Natural killer cell (primary cell): ENCODE measurements around the gene VGLL4. TPM values are rescaled to one million over a fixed set of nuclear protein-coding genes. Genes with fewer than 3 reads are reported as not detected.

Experiments used
- ATAC-seq, 3 donors: fragments of 150-1000 bp in 2 of 3; fragments of 200-7000 bp in 1 of 3; cut with Tn5 transposase; 1 replicate in 1 of 3; 2 replicates in 2 of 3; pipeline ENCODE4 v1.10.0; 2021; ENCODE audit warnings: mild to moderate bottlenecking in 2 of 3, moderate library complexity in 2 of 3
- DNase-seq, 2 donors: peaks; one replicate each; pipeline versions ENCODE4 v3.0.0 to v3.0.0-alpha.2; 2013 to 2021; ENCODE audit warnings: mixed read lengths in 1 of 2
- H3K27ac ChIP-seq: one replicate; pipeline ENCODE4 v1.5.1; 2013; ENCODE audit warnings: mild to moderate bottlenecking, low read length
- H3K27me3 ChIP-seq: one replicate; pipeline ENCODE4 v1.6.1; 2013; ENCODE audit warnings: low read length; ENCODE audit not compliant: control insufficient read depth, insufficient read depth
- H3K36me3 ChIP-seq: one replicate; pipeline ENCODE4 v1.6.1; 2013; ENCODE audit warnings: low read length; ENCODE audit not compliant: control insufficient read depth, insufficient read depth
- H3K4me1 ChIP-seq: one replicate; pipeline ENCODE4 v1.6.1; 2013; ENCODE audit warnings: low read length; ENCODE audit not compliant: control insufficient read depth, insufficient read depth
- H3K4me3 ChIP-seq: one replicate; pipeline ENCODE4 v1.5.1; 2013; ENCODE audit warnings: low read length
- H3K9me3 ChIP-seq: one replicate; pipeline ENCODE4 v1.6.1; 2013; ENCODE audit warnings: low read length; ENCODE audit not compliant: control insufficient read depth, insufficient read depth
- H3K27ac Mint-ChIP-seq, 2 donors: one replicate each; pipeline ENCODE4 v1.8.0; 2022; ENCODE audit warnings: mild to moderate bottlenecking in 2 of 2, mixed read lengths in 2 of 2, moderate library complexity in 1 of 2
- H3K27me3 Mint-ChIP-seq, 2 donors: one replicate each; pipeline ENCODE4 v1.8.0; 2022; ENCODE audit warnings: low read depth in 2 of 2, mixed read lengths in 2 of 2
- H3K36me3 Mint-ChIP-seq: one replicate; pipeline ENCODE4 v1.8.0; 2022; ENCODE audit warnings: mixed read lengths
- H3K4me1 Mint-ChIP-seq, 2 donors: one replicate each; pipeline ENCODE4 v1.8.0; 2022; ENCODE audit warnings: mixed read lengths in 2 of 2
- H3K4me3 Mint-ChIP-seq: one replicate; pipeline ENCODE4 v1.8.0; 2022; ENCODE audit warnings: mild to moderate bottlenecking, moderate library complexity, mixed read lengths
- H3K9me3 Mint-ChIP-seq, 2 donors: one replicate each; pipeline ENCODE4 v1.8.0; 2022; ENCODE audit warnings: mixed read lengths in 2 of 2
- CTCF ChIP-seq: fragments of 200-600 bp; IDR thresholded peaks from one replicate; pipeline ENCODE4 v1.8.0; 2022; ENCODE audit warnings: antibody characterized with exemption
- WGBS: methylation state at CpG from one replicate; pipeline ENCODE4 v1.1.7; 2013; ENCODE audit warnings: missing lambda C conversion rate; ENCODE audit not compliant: insufficient coverage; 5-methylcytosine and 5-hydroxymethylcytosine counted together
- intact Hi-C: fragments of 100-400 bp; cut with micrococcal nuclease; formaldehyde crosslinking; loops from one replicate; pipeline ENCODE4 v1.14.2; 2022
- total RNA-seq, 4 donors: library from RNA; stranded (reverse); fragments of 120-200 nt in 1 of 4; gene quantifications; one replicate each; pipeline versions ENCODE4 v1.2.3 to v1.2.4, GENCODE V29; 2013 to 2022

Gene VGLL4
- total RNA-seq, 3 donors from 2014 or later (not counting 1 experiment from before 2014, with no cell fraction given) = 29.5 to 42.8 (median 34.6) TPM

DNA sequence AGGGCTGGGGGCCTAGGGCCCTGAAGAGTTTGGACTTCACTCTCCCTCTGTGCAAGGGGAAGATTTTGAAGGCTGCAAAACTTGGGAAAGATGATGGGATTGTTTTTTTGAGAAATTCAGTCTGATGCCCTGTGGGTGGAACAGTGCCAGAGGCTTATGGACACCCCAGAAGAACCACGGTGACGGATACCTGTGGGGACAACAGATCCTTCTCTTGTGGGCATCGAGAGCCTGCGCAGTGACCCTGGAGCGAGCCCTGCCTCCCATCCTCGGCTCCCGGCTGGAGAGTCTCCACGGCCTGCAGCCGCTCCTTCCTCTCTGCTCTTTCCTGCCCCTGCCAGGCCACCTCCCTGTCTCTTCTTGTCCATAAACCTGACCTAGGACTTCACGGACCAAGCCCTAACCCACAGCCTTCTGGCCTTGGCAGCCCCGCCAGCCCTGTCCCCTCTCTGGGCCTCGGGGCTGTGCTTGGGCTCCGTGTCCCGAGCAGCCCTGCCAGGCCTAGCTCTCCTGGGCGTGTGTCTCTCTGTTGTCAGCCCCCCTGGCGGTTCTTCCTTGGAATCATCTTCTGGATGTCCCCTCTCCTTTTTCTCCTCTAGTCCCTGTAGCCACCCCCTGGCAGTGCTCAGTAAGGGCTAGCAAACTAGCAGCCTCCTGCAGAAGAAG lies 98.4 kb downstream of the VGLL4 start:
- H3K9me3 Mint-ChIP-seq = no peaks in the 10 kb centered on the region
- Histone ChIP-seq H3K27ac (no peak overlapping the region), H3K4me1 (peaks cover 5% of the 10 kb centered on the region), H3K9me3 (no peaks in the 10 kb centered on the region), H3K27me3 (no peaks in the 10 kb centered on the region), H3K36me3 (no peaks in the 10 kb centered on the region), H3K4me3 (no peak overlapping the region)
- H3K4me1 Mint-ChIP-seq = peaks cover 10 to 16% of the 10 kb centered on the region in 2 donors
- ATAC-seq = no peak
- TF ChIP-seq CTCF = no peak
- intact Hi-C loops = no loop called here
- no peak for DNase-seq
- H3K4me3 Mint-ChIP-seq = no peak overlapping the region
- H3K27ac Mint-ChIP-seq = no peak overlapping the region
- H3K27me3 Mint-ChIP-seq = no peaks in the 10 kb centered on the region
- H3K36me3 Mint-ChIP-seq = no peaks in the 10 kb centered on the region
- WGBS = 98% methylated on average over 16 of the region's 16 CpGs

DNA sequence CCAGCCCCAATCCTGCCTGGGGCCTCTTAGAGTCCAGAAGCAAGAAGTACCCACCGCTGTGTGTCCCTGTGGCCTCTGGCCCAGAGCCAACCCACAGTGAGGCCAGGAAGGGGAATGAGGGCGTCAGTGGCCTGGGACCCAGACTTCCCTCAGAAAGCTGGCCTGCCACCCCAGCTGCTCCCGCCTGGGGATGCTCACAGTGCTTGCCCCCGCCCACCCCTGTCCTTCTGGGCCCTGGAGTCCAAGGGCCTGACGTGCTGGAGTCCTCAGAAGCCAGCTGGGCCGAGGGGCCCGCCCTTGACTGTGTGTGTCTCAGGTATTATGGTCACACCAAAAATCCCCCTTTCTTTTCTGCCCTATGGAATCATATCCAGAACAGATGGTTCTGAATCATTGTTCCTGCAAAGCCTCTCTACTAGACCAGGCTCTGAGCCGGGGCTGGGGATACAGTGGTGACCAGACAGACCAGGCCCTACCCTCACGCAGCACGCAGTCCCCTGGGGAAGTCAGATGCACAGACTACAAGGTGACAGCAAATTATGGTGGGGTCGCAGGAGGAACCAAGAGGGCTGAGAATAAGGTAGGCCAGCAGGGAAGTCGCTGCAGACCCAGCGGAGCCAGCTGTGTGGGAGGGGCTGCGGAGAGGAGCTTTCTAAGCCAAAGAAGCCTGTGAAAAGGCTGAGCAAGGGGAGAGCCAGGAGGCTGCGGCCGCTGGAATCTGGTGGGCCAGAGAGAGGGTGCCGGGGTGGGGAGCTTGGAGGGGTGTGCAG lies 99.1 kb downstream of the VGLL4 start:
- intact Hi-C loops = no loop called here
- H3K36me3 ChIP-seq = no peaks in the 10 kb centered on the region
- H3K27ac Mint-ChIP-seq = no peak overlapping the region
- H3K27me3 Mint-ChIP-seq = no peaks in the 10 kb centered on the region
- H3K9me3 ChIP-seq = no peaks in the 10 kb centered on the region
- TF ChIP-seq CTCF = no peak
- H3K4me3 Mint-ChIP-seq = no peak overlapping the region
- no peak for ATAC-seq
- DNase-seq = no peak
- no peaks in the 10 kb centered on the region for H3K9me3 Mint-ChIP-seq
- no peak overlapping the region for H3K27ac ChIP-seq
- H3K4me1 Mint-ChIP-seq = peaks cover 6 to 15% of the 10 kb centered on the region in 2 donors
- peaks cover 5% of the 10 kb centered on the region for H3K4me1 ChIP-seq
- 76% methylated on average over 17 of the region's 17 CpGs for WGBS
- no peak overlapping the region for H3K4me3 ChIP-seq
- no peaks in the 10 kb centered on the region for H3K36me3 Mint-ChIP-seq
- no peaks in the 10 kb centered on the region for H3K27me3 ChIP-seq

DNA sequence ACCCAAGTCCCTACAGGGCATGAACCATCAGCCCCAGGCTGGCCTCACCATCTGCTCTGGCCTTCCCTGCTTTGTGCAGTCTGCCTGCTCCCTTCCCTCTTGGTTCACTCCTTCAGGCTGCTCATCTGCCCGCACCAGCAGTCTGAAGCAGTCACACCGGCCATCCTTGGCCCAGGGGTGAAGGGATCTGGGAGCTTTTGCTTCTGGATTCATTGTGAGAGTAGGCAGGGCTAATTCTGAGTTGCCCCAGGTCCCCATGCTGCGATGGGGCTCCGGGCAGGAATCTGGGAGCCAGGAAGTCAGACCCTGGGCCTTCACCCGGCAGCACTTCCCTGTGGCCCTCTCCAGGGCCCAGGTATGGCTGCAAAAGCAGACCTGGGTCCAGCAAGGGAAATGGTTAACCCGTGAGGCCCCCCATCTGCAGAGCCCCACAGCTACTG lies 99.7 kb downstream of the VGLL4 start:
- H3K36me3 ChIP-seq = no peaks in the 10 kb centered on the region
- H3K4me3 Mint-ChIP-seq = no peak overlapping the region
- WGBS = 85% methylated on average over 6 of the region's 6 CpGs
- no peak overlapping the region for H3K27ac ChIP-seq
- intact Hi-C loops = no loop called here
- peaks cover 5% of the 10 kb centered on the region for H3K4me1 ChIP-seq
- H3K9me3 ChIP-seq = no peaks in the 10 kb centered on the region
- no peak overlapping the region for H3K27ac Mint-ChIP-seq
- no peaks in the 10 kb centered on the region for H3K27me3 Mint-ChIP-seq
- no peak for TF ChIP-seq CTCF
- no peak for ATAC-seq
- no peaks in the 10 kb centered on the region for H3K27me3 ChIP-seq
- no peaks in the 10 kb centered on the region for H3K9me3 Mint-ChIP-seq
- no peak for DNase-seq
- H3K36me3 Mint-ChIP-seq = no peaks in the 10 kb centered on the region
- peaks cover 6 to 15% of the 10 kb centered on the region in 2 donors for H3K4me1 Mint-ChIP-seq
- H3K4me3 ChIP-seq = no peak overlapping the region
